ENCODE data around the gene TMC8.

The TMC8 gene

DNA sequence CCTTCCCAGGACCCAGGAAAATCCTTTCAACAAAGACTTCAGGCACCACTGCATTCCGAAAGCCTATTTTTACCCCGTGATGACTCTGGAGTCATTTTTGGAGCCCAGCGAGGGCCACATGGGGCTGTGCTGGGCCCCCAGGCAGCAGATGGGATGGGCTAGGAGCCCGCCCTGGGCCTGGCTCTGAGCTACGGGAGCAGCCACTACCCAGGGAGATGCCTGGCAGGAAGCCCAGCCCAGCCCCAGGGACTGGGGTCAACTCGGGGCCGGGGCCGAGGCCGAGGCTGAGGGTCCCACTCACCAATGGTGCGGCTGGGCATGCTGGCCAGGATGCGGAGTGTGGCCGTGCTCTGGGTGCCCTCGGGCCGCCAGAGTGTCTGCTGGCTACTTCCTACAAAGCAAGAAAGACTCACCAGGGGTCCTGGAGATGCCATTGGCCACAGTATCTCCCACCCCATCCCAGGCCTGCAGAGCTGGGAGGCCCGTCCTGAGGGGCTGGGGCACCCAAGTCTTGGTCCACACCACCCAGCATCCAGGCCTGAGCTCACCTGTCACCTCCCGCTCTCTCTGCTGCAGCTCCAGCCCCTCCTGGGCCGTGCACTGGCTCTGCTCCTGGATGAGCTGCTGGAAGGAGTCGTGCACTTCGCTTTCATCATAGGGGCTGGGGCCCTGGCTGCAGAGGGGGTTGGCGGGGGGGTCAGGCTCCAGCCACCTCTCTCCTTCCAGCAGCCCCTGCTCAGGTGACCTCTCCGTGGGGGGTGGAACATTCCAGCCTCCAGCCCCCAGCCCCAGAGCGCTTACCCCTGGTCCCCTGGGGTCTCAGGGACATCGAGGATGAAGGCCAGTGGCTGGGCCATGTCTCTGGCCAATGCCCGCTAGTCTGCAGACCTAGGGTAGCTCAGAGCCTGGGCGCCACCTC, 4.3 kb upstream of the TMC8 start:
- H2AFZ ChIP-seq (ENCODE audit: low read depth, low read length), result no peak overlapping the region
- H3K4me1 ChIP-seq (ENCODE audit: low read length), result peaks cover 72% of the 10 kb centered on the region
- H3K27ac ChIP-seq (ENCODE audit: low read length), result peak overlapping the region; percentile 77
- H4K20me1 ChIP-seq (ENCODE audit: insufficient read depth, low read length), result peaks cover 11% of the 10 kb centered on the region
- H3K4me3 ChIP-seq (ENCODE audit: low read length), result peak overlapping the region; percentile 91
- peak overlapping the region; percentile 98 for H3K9ac ChIP-seq (ENCODE audit: low read length)
- H3K9me3 ChIP-seq (ENCODE audit: insufficient read depth, low read length), result no peaks in the 10 kb centered on the region
- no peaks in the 10 kb centered on the region for H3K27me3 ChIP-seq (ENCODE audit: low read depth, low read length)
- no peak for TF ChIP-seq EZH2phosphoT487 (IDR thresholded peaks at IDR 0.05; ENCODE audit: low read depth)
- TF ChIP-seq, protein P1, sequence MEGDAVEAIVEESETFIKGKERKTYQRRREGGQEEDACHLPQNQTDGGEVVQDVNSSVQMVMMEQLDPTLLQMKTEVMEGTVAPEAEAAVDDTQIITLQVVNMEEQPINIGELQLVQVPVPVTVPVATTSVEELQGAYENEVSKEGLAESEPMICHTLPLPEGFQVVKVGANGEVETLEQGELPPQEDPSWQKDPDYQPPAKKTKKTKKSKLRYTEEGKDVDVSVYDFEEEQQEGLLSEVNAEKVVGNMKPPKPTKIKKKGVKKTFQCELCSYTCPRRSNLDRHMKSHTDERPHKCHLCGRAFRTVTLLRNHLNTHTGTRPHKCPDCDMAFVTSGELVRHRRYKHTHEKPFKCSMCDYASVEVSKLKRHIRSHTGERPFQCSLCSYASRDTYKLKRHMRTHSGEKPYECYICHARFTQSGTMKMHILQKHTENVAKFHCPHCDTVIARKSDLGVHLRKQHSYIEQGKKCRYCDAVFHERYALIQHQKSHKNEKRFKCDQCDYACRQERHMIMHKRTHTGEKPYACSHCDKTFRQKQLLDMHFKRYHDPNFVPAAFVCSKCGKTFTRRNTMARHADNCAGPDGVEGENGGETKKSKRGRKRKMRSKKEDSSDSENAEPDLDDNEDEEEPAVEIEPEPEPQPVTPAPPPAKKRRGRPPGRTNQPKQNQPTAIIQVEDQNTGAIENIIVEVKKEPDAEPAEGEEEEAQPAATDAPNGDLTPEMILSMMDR (IDR thresholded peaks at IDR 0.05; ENCODE audit: low read depth, low read length), result no peak
- peaks cover 31% of the 10 kb centered on the region for H3K36me3 ChIP-seq (replicated peaks; ENCODE audit: low read depth, low read length)
- H3K4me2 ChIP-seq (ENCODE audit: low read length), result peak overlapping the region; percentile 96
- peaks cover 37% of the 10 kb centered on the region for H3K79me2 ChIP-seq (ENCODE audit: low read length)

DNA sequence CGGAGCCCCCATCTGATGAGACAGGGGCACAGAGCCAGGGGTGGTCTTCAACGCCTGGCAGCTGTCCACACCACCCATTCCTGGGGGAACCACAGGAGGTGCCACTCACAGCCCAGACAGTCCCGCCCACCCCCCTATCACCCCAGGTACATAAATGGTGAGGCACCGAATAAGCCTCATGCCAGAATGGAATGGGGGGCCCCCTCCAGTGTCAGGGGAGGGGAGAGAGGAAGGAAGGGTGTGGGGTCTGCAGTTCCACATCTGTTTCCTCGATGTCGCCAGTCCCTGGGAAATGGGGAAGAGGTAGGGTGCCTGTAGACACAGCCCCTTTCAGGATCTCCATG, 3.7 kb upstream of the TMC8 start:
- H3K9ac ChIP-seq (ENCODE audit: low read length), result peak overlapping the region; percentile 98
- TF ChIP-seq, protein P1 (IDR thresholded peaks at IDR 0.05; ENCODE audit: low read depth, low read length), result no peak
- no peak for TF ChIP-seq EZH2phosphoT487 (IDR thresholded peaks at IDR 0.05; ENCODE audit: low read depth)
- H3K9me3 ChIP-seq (ENCODE audit: insufficient read depth, low read length), result no peaks in the 10 kb centered on the region
- peak overlapping the region; percentile 91 for H3K4me3 ChIP-seq (ENCODE audit: low read length)
- H3K27ac ChIP-seq (ENCODE audit: low read length), result peak overlapping the region; percentile 77
- H3K36me3 ChIP-seq (replicated peaks; ENCODE audit: low read depth, low read length), result peaks cover 27% of the 10 kb centered on the region
- peaks cover 9% of the 10 kb centered on the region for H4K20me1 ChIP-seq (ENCODE audit: insufficient read depth, low read length)
- peaks cover 69% of the 10 kb centered on the region for H3K4me1 ChIP-seq (ENCODE audit: low read length)
- no peak overlapping the region for H2AFZ ChIP-seq (ENCODE audit: low read depth, low read length)
- H3K79me2 ChIP-seq (ENCODE audit: low read length), result peaks cover 37% of the 10 kb centered on the region
- no peaks in the 10 kb centered on the region for H3K27me3 ChIP-seq (ENCODE audit: low read depth, low read length)
- peak overlapping the region; percentile 96 for H3K4me2 ChIP-seq (ENCODE audit: low read length)

- TF ChIP-seq, protein P1 (IDR thresholded peaks at IDR 0.05; ENCODE audit: low read depth, low read length), result no peak
- TF ChIP-seq EZH2phosphoT487 (IDR thresholded peaks at IDR 0.05; ENCODE audit: low read depth), result no peak
- peaks cover 22% of the 10 kb centered on the region for H3K36me3 ChIP-seq (replicated peaks; ENCODE audit: low read depth, low read length)
- peak overlapping the region; percentile 91 for H3K4me3 ChIP-seq (ENCODE audit: low read length)
- H3K27me3 ChIP-seq (ENCODE audit: low read depth, low read length), result no peaks in the 10 kb centered on the region
- H3K79me2 ChIP-seq (ENCODE audit: low read length), result peaks cover 37% of the 10 kb centered on the region
- peak overlapping the region; percentile 98 for H3K9ac ChIP-seq (ENCODE audit: low read length)
- H3K9me3 ChIP-seq (ENCODE audit: insufficient read depth, low read length), result no peaks in the 10 kb centered on the region
- peaks cover 7% of the 10 kb centered on the region for H4K20me1 ChIP-seq (ENCODE audit: insufficient read depth, low read length)
- H3K4me1 ChIP-seq (ENCODE audit: low read length), result peaks cover 67% of the 10 kb centered on the region
- peak overlapping the region; percentile 96 for H3K4me2 ChIP-seq (ENCODE audit: low read length)
- H2AFZ ChIP-seq (ENCODE audit: low read depth, low read length), result no peak overlapping the region
- H3K27ac ChIP-seq (ENCODE audit: low read length), result peak overlapping the region; percentile 77
These were observed 3.2 kb upstream of the TMC8 start for GRCh38 chr17:78127239-78127887.

DNA sequence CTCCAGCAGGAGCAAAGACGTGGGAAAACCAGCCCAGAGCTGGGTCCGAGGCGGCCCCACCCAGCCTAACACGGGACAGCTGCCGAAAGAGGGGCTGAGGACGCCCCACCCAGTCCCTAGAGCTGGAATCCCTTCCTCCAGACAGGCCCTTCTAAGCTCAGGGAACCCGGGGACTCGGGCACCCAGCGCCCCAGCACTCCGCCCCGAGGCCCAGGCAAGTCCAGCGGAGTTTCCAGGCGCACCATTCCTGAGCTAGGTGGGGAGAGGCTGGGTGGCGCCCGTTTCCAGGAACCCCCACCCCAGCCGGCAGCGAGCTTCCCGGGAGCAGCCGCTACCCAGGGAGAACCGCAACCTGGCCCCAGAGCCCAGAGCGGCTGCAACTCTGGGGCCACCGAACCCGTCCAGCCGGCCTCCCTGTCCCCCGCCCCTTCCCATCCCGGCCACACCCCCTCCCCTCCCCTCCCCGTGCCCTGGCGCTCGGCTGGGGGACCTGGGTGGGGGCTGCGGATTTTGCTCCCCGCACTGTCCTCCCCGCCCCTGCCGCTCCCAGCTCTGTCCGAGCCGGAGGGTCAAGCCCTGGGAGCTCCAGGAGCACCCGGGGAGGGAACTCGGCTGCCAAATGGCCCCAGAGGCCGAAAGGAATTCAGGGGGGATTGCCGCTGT, 2.6 kb upstream of the TMC8 start:
- Histone ChIP-seq H3K27me3 (ENCODE audit: low read depth, low read length) (no peaks in the 10 kb centered on the region), H3K36me3 (replicated peaks; ENCODE audit: low read depth, low read length) (peaks cover 16% of the 10 kb centered on the region), H3K9me3 (ENCODE audit: insufficient read depth, low read length) (no peaks in the 10 kb centered on the region), H3K79me2 (ENCODE audit: low read length) (peaks cover 36% of the 10 kb centered on the region), H3K4me3 (ENCODE audit: low read length) (peak overlapping the region; percentile 91), H3K9ac (ENCODE audit: low read length) (peak overlapping the region; percentile 98), H4K20me1 (ENCODE audit: insufficient read depth, low read length) (peaks cover 2% of the 10 kb centered on the region; the same call in 1 of the 2 replicates), H2AFZ (ENCODE audit: low read depth, low read length) (no peak overlapping the region), H3K27ac (ENCODE audit: low read length) (peak overlapping the region; percentile 77), H3K4me2 (ENCODE audit: low read length) (peak overlapping the region; percentile 96), H3K4me1 (ENCODE audit: low read length) (peaks cover 74% of the 10 kb centered on the region)
- no peak for TF ChIP-seq EZH2phosphoT487 (IDR thresholded peaks at IDR 0.05; ENCODE audit: low read depth)
- TF ChIP-seq, protein P1 (IDR thresholded peaks at IDR 0.05; ENCODE audit: low read depth, low read length), result no peak

Measured in OCI-LY3 (cell line).